GM12878 (cell line): ENCODE measurements around the gene SSNA1.

Experiments used
- BCL11A ChIP-seq: IDR thresholded peaks from 2 replicates; pipeline ENCODE4 v1.6.1; 2011; ENCODE audit warnings: low read depth, low read length
- CBFB ChIP-seq: IDR thresholded peaks from 2 replicates; pipeline ENCODE4 v1.6.1; 2016; ENCODE audit warnings: antibody characterized with exemption, low read depth
- EP300 ChIP-seq, 2 experiments: fragments of 150-350 bp in 1 of 2; IDR thresholded peaks; 2 replicates each; pipeline ENCODE4 v1.6.1; 2011 to 2012; ENCODE audit warnings: low read depth in 2 of 2, low read length in 2 of 2, borderline replicate concordance in 1 of 2, improper control_type of control experiment in 1 of 2, inconsistent platforms in 1 of 2; ENCODE audit not compliant: control insufficient read depth in 1 of 2
- EZH2 ChIP-seq: IDR thresholded peaks from 2 replicates; pipeline ENCODE4 v1.6.1; 2012; ENCODE audit warnings: low read depth, mild to moderate bottlenecking, control low read depth, inconsistent platforms, low read length, borderline replicate concordance; ENCODE audit not compliant: control insufficient read depth
- JUNB ChIP-seq: IDR thresholded peaks from 2 replicates; pipeline ENCODE4 v1.6.1; 2016; ENCODE audit warnings: antibody characterized with exemption, mild to moderate bottlenecking
- POLR2A ChIP-seq: IDR thresholded peaks from 2 replicates; pipeline ENCODE4 v1.6.1; 2011; ENCODE audit warnings: low read depth, mild to moderate bottlenecking, low read length
- RELA ChIP-seq: fragments of 450-650 bp; IDR thresholded peaks from 2 replicates; pipeline ENCODE4 v1.8.0; 2014; ENCODE audit warnings: borderline replicate concordance; ENCODE audit not compliant: partially characterized antibody
- TAF1 ChIP-seq: IDR thresholded peaks from 2 replicates; pipeline ENCODE4 v1.6.1; 2011; ENCODE audit warnings: mild to moderate bottlenecking, low read depth, low read length, borderline replicate concordance
- TF ChIP-seq, protein P1 (sequence below): IDR thresholded peaks from 2 replicates; pipeline ENCODE4 v1.6.1; 2011; ENCODE audit warnings: low read depth, mild to moderate bottlenecking, low read length, moderate library complexity, borderline replicate concordance; ENCODE audit errors: extremely low read depth
- TF ChIP-seq, protein P2 (sequence below): fragments of 150-350 bp; IDR thresholded peaks from 2 replicates; pipeline ENCODE4 v1.6.1; 2016; ENCODE audit warnings: low read depth, low read length
- TF ChIP-seq, protein P3 (sequence below): fragments of 450-650 bp; IDR thresholded peaks from 2 replicates; pipeline ENCODE4 v1.6.1; 2014; ENCODE audit warnings: mild to moderate bottlenecking
- TF ChIP-seq, protein P4 (sequence below), 3 experiments: IDR thresholded peaks in 2 of 3; conservative IDR thresholded peaks in 1 of 3; 2 replicates each; pipeline ENCODE4 v1.5.1; 2011; ENCODE audit warnings: low read depth in 3 of 3, low read length in 3 of 3, mild to moderate bottlenecking in 3 of 3, control low read depth in 2 of 3, moderate library complexity in 2 of 3, inconsistent platforms in 1 of 3, mixed read lengths in 1 of 3; ENCODE audit not compliant: control insufficient read depth in 2 of 3, insufficient read depth in 1 of 3; ENCODE audit errors: extremely low read depth in 1 of 3

DNA sequence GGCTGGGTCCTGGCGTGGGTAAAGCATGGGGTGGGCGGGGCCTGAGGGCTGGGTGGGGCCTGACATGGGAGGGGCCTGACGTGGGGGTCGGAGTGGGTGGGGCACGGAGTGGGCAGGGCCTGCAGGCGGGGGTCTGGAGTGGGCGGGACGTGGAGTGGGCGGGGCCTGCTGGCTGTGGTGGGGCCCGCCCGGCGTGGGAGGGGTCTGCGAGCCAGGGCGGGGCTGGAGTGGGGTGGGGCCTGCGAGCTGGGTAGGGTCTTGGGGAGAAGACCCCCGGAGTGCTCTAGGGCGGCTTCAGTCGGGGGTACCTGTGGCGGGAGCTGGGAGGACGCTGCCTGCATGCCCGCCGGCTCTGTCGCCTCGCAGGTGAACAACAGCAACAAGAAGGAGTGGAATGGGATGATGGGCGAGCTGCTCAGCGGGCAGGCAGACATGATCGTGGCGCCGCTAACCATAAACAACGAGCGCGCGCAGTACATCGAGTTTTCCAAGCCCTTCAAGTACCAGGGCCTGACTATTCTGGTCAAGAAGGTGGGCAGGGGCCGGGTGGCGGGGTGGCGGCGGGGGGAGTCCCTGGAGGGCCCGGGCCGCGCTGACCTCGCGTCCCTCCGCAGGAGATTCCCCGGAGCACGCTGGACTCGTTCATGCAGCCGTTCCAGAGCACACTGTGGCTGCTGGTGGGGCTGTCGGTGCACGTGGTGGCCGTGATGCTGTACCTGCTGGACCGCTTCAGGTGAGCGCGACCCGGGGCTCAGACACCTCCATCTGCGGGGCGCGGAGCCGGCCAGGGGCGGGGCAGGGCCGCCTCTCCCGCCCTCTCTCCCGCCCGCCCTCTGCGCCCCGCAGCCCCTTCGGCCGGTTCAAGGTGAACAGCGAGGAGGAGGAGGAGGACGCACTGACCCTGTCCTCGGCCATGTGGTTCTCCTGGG lies 26.7 kb upstream of the SSNA1 start:
- TF ChIP-seq CBFB (no peak), TAF1 (no peak), EP300 (IDR thresholded peaks at IDR 0.05; ENCODE audit: borderline replicate concordance in 1 of 2, control insufficient read depth in 1 of 2, low read depth in 2 of 2, low read length in 2 of 2) (no peak), POLR2A (no peak), JUNB (no peak), BCL11A (no peak), EZH2 (no peak), RELA (no peak)
- TF ChIP-seq, protein P1, sequence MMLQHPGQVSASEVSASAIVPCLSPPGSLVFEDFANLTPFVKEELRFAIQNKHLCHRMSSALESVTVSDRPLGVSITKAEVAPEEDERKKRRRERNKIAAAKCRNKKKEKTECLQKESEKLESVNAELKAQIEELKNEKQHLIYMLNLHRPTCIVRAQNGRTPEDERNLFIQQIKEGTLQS = no peak
- TF ChIP-seq, protein P2, sequence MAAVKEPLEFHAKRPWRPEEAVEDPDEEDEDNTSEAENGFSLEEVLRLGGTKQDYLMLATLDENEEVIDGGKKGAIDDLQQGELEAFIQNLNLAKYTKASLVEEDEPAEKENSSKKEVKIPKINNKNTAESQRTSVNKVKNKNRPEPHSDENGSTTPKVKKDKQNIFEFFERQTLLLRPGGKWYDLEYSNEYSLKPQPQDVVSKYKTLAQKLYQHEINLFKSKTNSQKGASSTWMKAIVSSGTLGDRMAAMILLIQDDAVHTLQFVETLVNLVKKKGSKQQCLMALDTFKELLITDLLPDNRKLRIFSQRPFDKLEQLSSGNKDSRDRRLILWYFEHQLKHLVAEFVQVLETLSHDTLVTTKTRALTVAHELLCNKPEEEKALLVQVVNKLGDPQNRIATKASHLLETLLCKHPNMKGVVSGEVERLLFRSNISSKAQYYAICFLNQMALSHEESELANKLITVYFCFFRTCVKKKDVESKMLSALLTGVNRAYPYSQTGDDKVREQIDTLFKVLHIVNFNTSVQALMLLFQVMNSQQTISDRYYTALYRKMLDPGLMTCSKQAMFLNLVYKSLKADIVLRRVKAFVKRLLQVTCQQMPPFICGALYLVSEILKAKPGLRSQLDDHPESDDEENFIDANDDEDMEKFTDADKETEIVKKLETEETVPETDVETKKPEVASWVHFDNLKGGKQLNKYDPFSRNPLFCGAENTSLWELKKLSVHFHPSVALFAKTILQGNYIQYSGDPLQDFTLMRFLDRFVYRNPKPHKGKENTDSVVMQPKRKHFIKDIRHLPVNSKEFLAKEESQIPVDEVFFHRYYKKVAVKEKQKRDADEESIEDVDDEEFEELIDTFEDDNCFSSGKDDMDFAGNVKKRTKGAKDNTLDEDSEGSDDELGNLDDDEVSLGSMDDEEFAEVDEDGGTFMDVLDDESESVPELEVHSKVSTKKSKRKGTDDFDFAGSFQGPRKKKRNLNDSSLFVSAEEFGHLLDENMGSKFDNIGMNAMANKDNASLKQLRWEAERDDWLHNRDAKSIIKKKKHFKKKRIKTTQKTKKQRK = no peak
- TF ChIP-seq, protein P3, sequence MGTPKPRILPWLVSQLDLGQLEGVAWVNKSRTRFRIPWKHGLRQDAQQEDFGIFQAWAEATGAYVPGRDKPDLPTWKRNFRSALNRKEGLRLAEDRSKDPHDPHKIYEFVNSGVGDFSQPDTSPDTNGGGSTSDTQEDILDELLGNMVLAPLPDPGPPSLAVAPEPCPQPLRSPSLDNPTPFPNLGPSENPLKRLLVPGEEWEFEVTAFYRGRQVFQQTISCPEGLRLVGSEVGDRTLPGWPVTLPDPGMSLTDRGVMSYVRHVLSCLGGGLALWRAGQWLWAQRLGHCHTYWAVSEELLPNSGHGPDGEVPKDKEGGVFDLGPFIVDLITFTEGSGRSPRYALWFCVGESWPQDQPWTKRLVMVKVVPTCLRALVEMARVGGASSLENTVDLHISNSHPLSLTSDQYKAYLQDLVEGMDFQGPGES = no peak
- TF ChIP-seq, protein P4, sequence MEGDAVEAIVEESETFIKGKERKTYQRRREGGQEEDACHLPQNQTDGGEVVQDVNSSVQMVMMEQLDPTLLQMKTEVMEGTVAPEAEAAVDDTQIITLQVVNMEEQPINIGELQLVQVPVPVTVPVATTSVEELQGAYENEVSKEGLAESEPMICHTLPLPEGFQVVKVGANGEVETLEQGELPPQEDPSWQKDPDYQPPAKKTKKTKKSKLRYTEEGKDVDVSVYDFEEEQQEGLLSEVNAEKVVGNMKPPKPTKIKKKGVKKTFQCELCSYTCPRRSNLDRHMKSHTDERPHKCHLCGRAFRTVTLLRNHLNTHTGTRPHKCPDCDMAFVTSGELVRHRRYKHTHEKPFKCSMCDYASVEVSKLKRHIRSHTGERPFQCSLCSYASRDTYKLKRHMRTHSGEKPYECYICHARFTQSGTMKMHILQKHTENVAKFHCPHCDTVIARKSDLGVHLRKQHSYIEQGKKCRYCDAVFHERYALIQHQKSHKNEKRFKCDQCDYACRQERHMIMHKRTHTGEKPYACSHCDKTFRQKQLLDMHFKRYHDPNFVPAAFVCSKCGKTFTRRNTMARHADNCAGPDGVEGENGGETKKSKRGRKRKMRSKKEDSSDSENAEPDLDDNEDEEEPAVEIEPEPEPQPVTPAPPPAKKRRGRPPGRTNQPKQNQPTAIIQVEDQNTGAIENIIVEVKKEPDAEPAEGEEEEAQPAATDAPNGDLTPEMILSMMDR (IDR thresholded peaks at IDR 0.05 in 2 of 3, conservative IDR thresholded peaks at IDR 0.05 in 1 of 3; ENCODE audit: control insufficient read depth in 2 of 3, extremely low read depth in 1 of 3, insufficient read depth in 1 of 3, low read depth in 3 of 3, low read length in 3 of 3) = no peak
